Measurements from ENCODE around the gene KRT1.

KRT1 gene

GRCh38 chr12:52658196-52658595, 22.0 kb downstream of the KRT1 start:
- Histone ChIP-seq H3K9me3 (ENCODE audit: insufficient read depth, low read depth, low read length) (no peaks in the 10 kb centered on the region), H3K4me3 (ENCODE audit: low read length) (no peak overlapping the region), H3K27ac (ENCODE audit: low read length) (no peak overlapping the region), H3K4me1 (ENCODE audit: insufficient read depth, low read length) (no peaks in the 10 kb centered on the region), H3K27me3 (ENCODE audit: insufficient read depth, low read length) (no peaks in the 10 kb centered on the region), H3K36me3 (ENCODE audit: insufficient read depth, low read depth, low read length) (no peaks in the 10 kb centered on the region), H3K9ac (ENCODE audit: low read depth, low read length) (no peak overlapping the region)

GRCh38 chr12:52657250-52657902, 22.8 kb downstream of the KRT1 start:
- Histone ChIP-seq H3K27me3 (ENCODE audit: insufficient read depth, low read length) (no peaks in the 10 kb centered on the region), H3K4me1 (ENCODE audit: insufficient read depth, low read length) (no peaks in the 10 kb centered on the region), H3K4me3 (ENCODE audit: low read length) (no peak overlapping the region), H3K27ac (ENCODE audit: low read length) (no peak overlapping the region), H3K9ac (ENCODE audit: low read depth, low read length) (no peak overlapping the region), H3K9me3 (ENCODE audit: insufficient read depth, low read depth, low read length) (no peaks in the 10 kb centered on the region), H3K36me3 (ENCODE audit: insufficient read depth, low read depth, low read length) (no peaks in the 10 kb centered on the region)

GRCh38 chr12:52656616-52657015, 23.6 kb downstream of the KRT1 start:
- H3K4me1 ChIP-seq (ENCODE audit: insufficient read depth, low read length) = no peaks in the 10 kb centered on the region

GRCh38 chr12:52655720-52656124, 24.5 kb downstream of the KRT1 start:
- Histone ChIP-seq H3K4me1 (ENCODE audit: insufficient read depth, low read length) (no peaks in the 10 kb centered on the region), H3K9ac (ENCODE audit: low read depth, low read length) (no peak overlapping the region), H3K4me3 (ENCODE audit: low read length) (no peak overlapping the region), H3K27ac (ENCODE audit: low read length) (no peak overlapping the region), H3K36me3 (ENCODE audit: insufficient read depth, low read depth, low read length) (no peaks in the 10 kb centered on the region), H3K27me3 (ENCODE audit: insufficient read depth, low read length) (no peaks in the 10 kb centered on the region), H3K9me3 (ENCODE audit: insufficient read depth, low read depth, low read length) (no peaks in the 10 kb centered on the region; the same call in 1 of the 2 replicates)

More at GRCh38 chr12:52656616-52657015, 23.6 kb downstream of the KRT1 start:
- Histone ChIP-seq H3K4me3 (ENCODE audit: low read length) (no peak overlapping the region), H3K36me3 (ENCODE audit: insufficient read depth, low read depth, low read length) (no peaks in the 10 kb centered on the region), H3K27ac (ENCODE audit: low read length) (no peak overlapping the region), H3K27me3 (ENCODE audit: insufficient read depth, low read length) (no peaks in the 10 kb centered on the region), H3K9me3 (ENCODE audit: insufficient read depth, low read depth, low read length) (no peaks in the 10 kb centered on the region; the same call in 1 of the 2 replicates), H3K9ac (ENCODE audit: low read depth, low read length) (no peak overlapping the region)

- Histone ChIP-seq H3K36me3 (ENCODE audit: insufficient read depth, low read depth, low read length) (no peaks in the 10 kb centered on the region), H3K27me3 (ENCODE audit: insufficient read depth, low read length) (no peaks in the 10 kb centered on the region), H3K27ac (ENCODE audit: low read length) (no peak overlapping the region), H3K4me1 (ENCODE audit: insufficient read depth, low read length) (no peaks in the 10 kb centered on the region), H3K9ac (ENCODE audit: low read depth, low read length) (no peak overlapping the region), H3K9me3 (ENCODE audit: insufficient read depth, low read depth, low read length) (no peaks in the 10 kb centered on the region; the same call in 1 of the 2 replicates), H3K4me3 (ENCODE audit: low read length) (no peak overlapping the region)
Measured at GRCh38 chr12:52655251-52655650, 25.0 kb downstream of the KRT1 start.

- Histone ChIP-seq H3K4me3 (ENCODE audit: low read length) (no peak within 1 kb of the TSS), H3K27me3 (ENCODE audit: insufficient read depth, low read length) (no peaks in the 10 kb centered on the region), H3K36me3 (ENCODE audit: insufficient read depth, low read depth, low read length) (no peaks in the 10 kb centered on the region), H3K4me1 (ENCODE audit: insufficient read depth, low read length) (no peaks in the 10 kb centered on the region), H3K27ac (ENCODE audit: low read length) (no peak within 1 kb of the TSS), H3K9me3 (ENCODE audit: insufficient read depth, low read depth, low read length) (no peaks in the 10 kb centered on the region; the same call in 1 of the 2 replicates), H3K9ac (ENCODE audit: low read depth, low read length) (no peak within 1 kb of the TSS)
Measured at GRCh38 chr12:52651726-52652261, 28.4 kb downstream of the KRT1 start, which contains the start of gene KRT2. TSS of gene KRT2 (minus strand) at chr12:52652211. CDS start at chr12:52652142, 69 bp downstream.

DNA sequence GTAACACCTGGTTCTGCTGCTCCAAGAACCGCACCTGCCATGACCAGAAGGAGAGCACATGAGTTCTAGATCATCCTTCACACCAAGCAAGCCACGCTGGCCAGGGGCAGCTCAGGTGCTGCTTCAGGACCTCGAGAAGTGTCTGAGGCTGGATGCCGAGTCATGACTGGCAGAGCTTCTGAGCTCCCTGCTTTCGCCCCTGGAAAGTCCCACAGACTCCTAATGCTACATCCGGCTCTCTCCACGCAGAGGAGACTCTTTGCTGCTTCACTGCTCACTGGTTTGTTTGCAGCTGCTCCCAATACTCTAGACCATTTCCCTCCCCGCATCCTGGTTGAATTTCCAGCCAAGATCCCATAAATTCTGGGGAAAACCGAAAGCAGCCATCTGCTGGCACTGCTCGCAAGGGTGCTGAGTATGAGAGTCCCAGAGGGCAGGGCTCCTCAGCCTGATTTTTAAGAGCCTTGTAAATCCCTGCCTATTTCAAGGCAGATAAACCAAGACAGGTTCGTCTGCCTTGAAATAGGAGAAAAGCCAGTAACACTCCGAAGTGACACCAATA, 29.6 kb downstream of the KRT1 start:
- Histone ChIP-seq H3K9me3 (ENCODE audit: insufficient read depth, low read depth, low read length) (no peaks in the 10 kb centered on the region; the same call in 1 of the 2 replicates), H3K27me3 (ENCODE audit: insufficient read depth, low read length) (no peaks in the 10 kb centered on the region), H3K36me3 (ENCODE audit: insufficient read depth, low read depth, low read length) (no peaks in the 10 kb centered on the region), H3K4me3 (ENCODE audit: low read length) (no peak overlapping the region), H3K4me1 (ENCODE audit: insufficient read depth, low read length) (no peaks in the 10 kb centered on the region), H3K9ac (ENCODE audit: low read depth, low read length) (no peak overlapping the region), H3K27ac (ENCODE audit: low read length) (no peak overlapping the region)

DNA sequence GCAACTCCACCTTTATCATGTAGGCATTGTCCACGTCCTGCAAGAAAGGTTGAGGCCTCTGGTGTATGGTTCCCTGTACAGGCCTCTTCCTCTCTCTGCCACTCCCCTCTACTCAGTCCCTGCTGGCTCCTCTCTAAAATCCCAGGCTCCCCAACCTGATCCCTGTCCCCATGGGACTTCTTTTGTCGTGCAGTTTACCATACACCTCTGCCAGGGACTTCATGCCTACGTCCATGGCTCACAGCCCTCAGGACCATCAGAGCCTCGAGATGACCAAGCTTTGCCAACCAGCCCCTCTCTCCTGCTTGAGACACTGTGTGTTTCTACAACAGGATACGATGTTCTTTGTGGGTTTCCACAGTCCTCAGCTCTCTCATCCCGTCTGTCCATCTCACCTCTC, 31.1 kb downstream of the KRT1 start:
- no peak overlapping the region for H3K27ac ChIP-seq (ENCODE audit: low read length)
- no peaks in the 10 kb centered on the region for H3K4me1 ChIP-seq (ENCODE audit: insufficient read depth, low read length)
- H3K9me3 ChIP-seq (ENCODE audit: insufficient read depth, low read depth, low read length) = no peaks in the 10 kb centered on the region; the same call in 1 of the 2 replicates
- no peak overlapping the region for H3K4me3 ChIP-seq (ENCODE audit: low read length)
- no peaks in the 10 kb centered on the region; the same call in 1 of the 2 replicates for H3K27me3 ChIP-seq (ENCODE audit: insufficient read depth, low read length)
- no peaks in the 10 kb centered on the region for H3K36me3 ChIP-seq (ENCODE audit: insufficient read depth, low read depth, low read length)
- H3K9ac ChIP-seq (ENCODE audit: low read depth, low read length) = no peak overlapping the region

DNA sequence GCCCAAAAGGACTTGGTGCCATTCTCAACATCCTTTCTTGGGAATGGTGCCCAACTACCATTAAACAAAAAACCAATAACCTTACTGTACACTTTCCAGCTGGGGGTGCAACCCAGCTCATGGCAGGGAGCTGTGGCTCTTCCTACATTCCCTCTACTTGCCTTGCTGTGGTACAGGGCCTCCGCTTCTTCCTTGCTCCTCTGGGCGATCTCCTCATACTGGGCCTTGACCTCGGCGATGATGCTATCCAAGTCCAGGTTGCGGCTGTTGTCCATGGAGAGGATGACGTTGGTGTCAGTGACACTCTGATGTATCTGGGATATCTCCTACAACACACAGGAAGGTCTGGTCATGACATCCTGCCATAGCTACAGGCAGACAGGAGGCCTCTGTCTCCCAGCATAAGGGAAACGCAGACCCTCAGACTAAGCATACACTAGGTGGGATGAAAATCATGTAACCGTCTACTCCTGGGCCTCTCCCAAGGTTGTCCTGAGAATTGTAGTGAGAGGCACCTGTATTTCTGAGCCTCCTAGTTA, 32.1 kb downstream of the KRT1 start:
- H3K4me3 ChIP-seq (ENCODE audit: low read length) = no peak overlapping the region
- no peaks in the 10 kb centered on the region; the same call in 1 of the 2 replicates for H3K9me3 ChIP-seq (ENCODE audit: insufficient read depth, low read depth, low read length)
- no peak overlapping the region for H3K27ac ChIP-seq (ENCODE audit: low read length)
- no peaks in the 10 kb centered on the region; the same call in 1 of the 2 replicates for H3K27me3 ChIP-seq (ENCODE audit: insufficient read depth, low read length)
- H3K36me3 ChIP-seq (ENCODE audit: insufficient read depth, low read depth, low read length) = no peaks in the 10 kb centered on the region
- no peak overlapping the region for H3K9ac ChIP-seq (ENCODE audit: low read depth, low read length)
- H3K4me1 ChIP-seq (ENCODE audit: insufficient read depth, low read length) = no peaks in the 10 kb centered on the region

- H3K4me3 ChIP-seq (ENCODE audit: low read length) = no peak overlapping the region
- no peak overlapping the region for H3K27ac ChIP-seq (ENCODE audit: low read length)
- H3K9me3 ChIP-seq (ENCODE audit: insufficient read depth, low read depth, low read length) = no peaks in the 10 kb centered on the region; the same call in 1 of the 2 replicates
- H3K36me3 ChIP-seq (ENCODE audit: insufficient read depth, low read depth, low read length) = no peaks in the 10 kb centered on the region
- H3K27me3 ChIP-seq (ENCODE audit: insufficient read depth, low read length) = no peaks in the 10 kb centered on the region; the same call in 1 of the 2 replicates
- H3K9ac ChIP-seq (ENCODE audit: low read depth, low read length) = no peak overlapping the region
- H3K4me1 ChIP-seq (ENCODE audit: insufficient read depth, low read length) = no peaks in the 10 kb centered on the region
Measured at GRCh38 chr12:52647601-52648000, 32.6 kb downstream of the KRT1 start.

DNA sequence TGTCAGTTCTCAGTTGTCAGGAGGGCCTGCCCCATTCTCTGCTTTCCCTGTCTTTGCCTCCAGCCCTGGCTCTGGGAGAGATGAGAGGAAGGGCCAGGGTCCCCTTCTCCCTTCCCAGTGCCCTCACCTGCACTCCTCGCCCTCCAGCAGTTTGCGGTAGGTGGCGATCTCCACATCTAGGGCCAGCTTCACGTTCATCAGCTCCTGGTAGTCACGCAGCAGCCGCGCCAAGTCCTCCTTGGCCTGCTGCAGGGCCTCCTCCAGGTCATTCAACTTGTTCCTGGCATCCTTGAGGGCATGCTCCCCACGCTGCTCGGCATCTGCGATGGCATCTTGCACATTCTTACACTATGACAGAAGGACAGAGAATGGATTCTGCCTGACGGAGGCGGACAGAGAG, 33.6 kb downstream of the KRT1 start:
- H3K9me3 ChIP-seq (ENCODE audit: insufficient read depth, low read depth, low read length) = no peaks in the 10 kb centered on the region
- H3K4me1 ChIP-seq (ENCODE audit: insufficient read depth, low read length) = no peaks in the 10 kb centered on the region
- no peak overlapping the region for H3K4me3 ChIP-seq (ENCODE audit: low read length)
- no peaks in the 10 kb centered on the region; the same call in 1 of the 2 replicates for H3K27me3 ChIP-seq (ENCODE audit: insufficient read depth, low read length)
- no peak overlapping the region for H3K9ac ChIP-seq (ENCODE audit: low read depth, low read length)
- no peak overlapping the region for H3K27ac ChIP-seq (ENCODE audit: low read length)
- no peaks in the 10 kb centered on the region for H3K36me3 ChIP-seq (ENCODE audit: insufficient read depth, low read depth, low read length)

GRCh38 chr12:52645982-52646381, 34.2 kb downstream of the KRT1 start:
- Histone ChIP-seq H3K36me3 (ENCODE audit: insufficient read depth, low read depth, low read length) (no peaks in the 10 kb centered on the region), H3K27me3 (ENCODE audit: insufficient read depth, low read length) (no peaks in the 10 kb centered on the region; the same call in 1 of the 2 replicates), H3K9me3 (ENCODE audit: insufficient read depth, low read depth, low read length) (no peaks in the 10 kb centered on the region), H3K4me3 (ENCODE audit: low read length) (no peak overlapping the region), H3K4me1 (ENCODE audit: insufficient read depth, low read length) (no peaks in the 10 kb centered on the region), H3K9ac (ENCODE audit: low read depth, low read length) (no peak overlapping the region), H3K27ac (ENCODE audit: low read length) (no peak overlapping the region)

Data from iPS-20b (cell line).